ENCODE results near the gene SCLY. TPM values are rescaled to one million over a fixed set of nuclear protein-coding genes. Genes with fewer than 3 reads are reported as not detected.

The SCLY gene
- total RNA-seq, 2 donors from 2014 or later = 18.5 to 32.4 TPM

DNA sequence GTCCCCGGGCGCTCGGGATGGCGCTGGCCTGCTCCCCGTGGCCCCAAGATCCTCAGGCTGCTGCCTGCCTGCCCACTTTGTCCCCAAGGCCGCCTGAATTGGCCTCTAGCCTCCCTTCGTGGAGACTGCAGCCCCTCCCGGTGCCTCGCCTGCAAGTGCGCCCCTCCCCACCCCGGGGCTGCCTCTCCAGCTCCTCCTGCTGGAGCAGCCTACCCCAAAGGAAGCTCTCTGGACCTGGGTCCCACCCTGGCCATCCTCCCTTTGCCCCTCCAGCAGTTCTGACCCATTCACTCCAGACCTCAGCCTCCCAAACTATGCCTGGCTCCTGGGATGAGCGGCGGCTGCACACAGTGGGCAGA, 45.5 kb downstream of the SCLY start:
- H3K9me3 ChIP-seq = no peaks in the 10 kb centered on the region
- TF ChIP-seq POLR2A (IDR thresholded peaks at IDR 0.05) = no peak
- TF ChIP-seq, protein P1, sequence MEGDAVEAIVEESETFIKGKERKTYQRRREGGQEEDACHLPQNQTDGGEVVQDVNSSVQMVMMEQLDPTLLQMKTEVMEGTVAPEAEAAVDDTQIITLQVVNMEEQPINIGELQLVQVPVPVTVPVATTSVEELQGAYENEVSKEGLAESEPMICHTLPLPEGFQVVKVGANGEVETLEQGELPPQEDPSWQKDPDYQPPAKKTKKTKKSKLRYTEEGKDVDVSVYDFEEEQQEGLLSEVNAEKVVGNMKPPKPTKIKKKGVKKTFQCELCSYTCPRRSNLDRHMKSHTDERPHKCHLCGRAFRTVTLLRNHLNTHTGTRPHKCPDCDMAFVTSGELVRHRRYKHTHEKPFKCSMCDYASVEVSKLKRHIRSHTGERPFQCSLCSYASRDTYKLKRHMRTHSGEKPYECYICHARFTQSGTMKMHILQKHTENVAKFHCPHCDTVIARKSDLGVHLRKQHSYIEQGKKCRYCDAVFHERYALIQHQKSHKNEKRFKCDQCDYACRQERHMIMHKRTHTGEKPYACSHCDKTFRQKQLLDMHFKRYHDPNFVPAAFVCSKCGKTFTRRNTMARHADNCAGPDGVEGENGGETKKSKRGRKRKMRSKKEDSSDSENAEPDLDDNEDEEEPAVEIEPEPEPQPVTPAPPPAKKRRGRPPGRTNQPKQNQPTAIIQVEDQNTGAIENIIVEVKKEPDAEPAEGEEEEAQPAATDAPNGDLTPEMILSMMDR (IDR thresholded peaks at IDR 0.05) = no peak
- peaks cover 7% of the 10 kb centered on the region for H3K4me1 ChIP-seq
- H3K27me3 ChIP-seq = no peaks in the 10 kb centered on the region
- no peak overlapping the region for H3K4me3 ChIP-seq
- no peaks in the 10 kb centered on the region for H3K36me3 ChIP-seq (replicated peaks in 1 of 2; ENCODE audit: insufficient read depth in 1 of 2, low read depth in 2 of 2)
- intact Hi-C loops (cut with DNase I) = no loop called here
- ATAC-seq = no peak
- peak in 1 of 4 donors; percentile 16 for DNase-seq
- H3K27ac ChIP-seq = no peak overlapping the region
- 84% methylated on average over 13 of the region's 13 CpGs; no CpG with 5 or more reads in 1 of the 2 donors for WGBS, 2 donors

DNA sequence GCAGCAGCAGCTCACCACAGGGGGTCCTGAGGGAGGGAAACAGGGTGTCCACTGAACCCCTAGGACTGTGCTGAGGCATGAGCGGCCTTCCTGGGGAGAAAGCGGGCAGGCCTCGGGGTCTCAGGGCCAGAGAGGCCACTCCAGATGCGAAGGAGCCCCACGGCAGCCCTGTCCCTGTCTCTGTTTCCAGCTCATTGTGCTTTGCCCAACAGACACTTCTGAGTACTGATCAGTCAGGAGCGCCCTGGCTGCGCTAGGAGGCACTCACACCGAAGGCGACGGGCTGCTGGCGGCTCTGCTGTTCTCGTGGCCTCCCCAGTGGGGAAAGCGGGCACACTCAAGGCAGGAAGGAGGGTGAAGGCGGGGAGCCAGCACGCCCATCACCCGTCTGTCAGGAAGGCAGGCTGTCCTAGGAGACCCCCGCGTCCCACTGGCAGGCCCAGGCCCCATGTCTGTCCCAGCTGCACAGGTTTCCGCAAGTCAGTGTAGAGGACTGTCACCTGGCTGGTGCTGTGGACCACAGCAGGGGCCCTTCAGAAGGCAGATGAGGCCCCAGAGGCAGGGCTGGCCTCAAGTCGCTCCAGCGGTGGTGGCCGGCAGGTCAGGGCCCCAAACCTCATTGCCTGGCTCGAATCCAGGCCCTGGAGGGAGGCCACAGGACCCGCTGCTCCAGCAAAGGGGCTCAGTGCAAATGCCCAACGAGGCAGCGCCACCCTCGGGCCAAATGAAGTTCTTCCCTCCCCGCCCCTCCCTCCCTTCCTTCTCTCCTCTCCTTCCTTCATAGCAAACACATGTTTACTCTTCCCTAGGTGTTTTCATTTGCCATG, 46.1 kb downstream of the SCLY start:
- no peaks in the 10 kb centered on the region for H3K36me3 ChIP-seq (replicated peaks in 1 of 2; ENCODE audit: insufficient read depth in 1 of 2, low read depth in 2 of 2)
- H3K27me3 ChIP-seq = no peaks in the 10 kb centered on the region
- WGBS, 2 donors = 43 to 79% methylated on average over 5 to 28 of the region's 28 CpGs
- TF ChIP-seq POLR2A (IDR thresholded peaks at IDR 0.05) = no peak
- TF ChIP-seq, protein P1 (IDR thresholded peaks at IDR 0.05) = peak in 6 of 7 experiments; percentile 13 to 29 (median 24)
- peak in 2 of 4 donors; percentile 32 to 52 for DNase-seq
- peaks cover 7% of the 10 kb centered on the region for H3K4me1 ChIP-seq
- H3K9me3 ChIP-seq = no peaks in the 10 kb centered on the region
- no peak overlapping the region for H3K4me3 ChIP-seq
- intact Hi-C loops (cut with DNase I) = no loop called here
- H3K27ac ChIP-seq = no peak overlapping the region
- peak; percentile 34 for ATAC-seq

- no peak for ATAC-seq
- no peak for TF ChIP-seq POLR2A (IDR thresholded peaks at IDR 0.05)
- TF ChIP-seq, protein P1 (IDR thresholded peaks at IDR 0.05) = no peak
- Histone ChIP-seq H3K9me3 (no peaks in the 10 kb centered on the region), H3K4me1 (peaks cover 7% of the 10 kb centered on the region), H3K27me3 (no peaks in the 10 kb centered on the region), H3K4me3 (no peak overlapping the region), H3K27ac (no peak overlapping the region), H3K36me3 (replicated peaks in 1 of 2; ENCODE audit: insufficient read depth in 1 of 2, low read depth in 2 of 2) (no peaks in the 10 kb centered on the region)
- intact Hi-C loops (cut with DNase I) = no loop called here
- peak in 1 of 4 donors; percentile 10 for DNase-seq
- 87 to 93% methylated on average over 25 to 28 of the region's 28 CpGs for WGBS, 2 donors
Measured at GRCh38 chr2:238107525-238108422, 47.0 kb downstream of the SCLY start.

- Histone ChIP-seq H3K4me1 (peaks cover 7% of the 10 kb centered on the region), H3K9me3 (no peaks in the 10 kb centered on the region), H3K36me3 (replicated peaks in 1 of 2; ENCODE audit: insufficient read depth in 1 of 2, low read depth in 2 of 2) (no peaks in the 10 kb centered on the region), H3K27me3 (no peaks in the 10 kb centered on the region), H3K4me3 (no peak overlapping the region), H3K27ac (no peak overlapping the region)
- no peak for TF ChIP-seq POLR2A (IDR thresholded peaks at IDR 0.05)
- TF ChIP-seq, protein P1 (IDR thresholded peaks at IDR 0.05) = no peak
- WGBS, 2 donors = 69 to 78% methylated on average over 16 to 19 of the region's 19 CpGs
- intact Hi-C loops (cut with DNase I) = no loop called here
- no peak for ATAC-seq
- DNase-seq = peak in 1 of 4 donors; percentile 11
Measured at GRCh38 chr2:238108423-238109183, 47.8 kb downstream of the SCLY start.
